A549 (cell line): ENCODE measurements around the gene DAB1.

Source experiments
- CTCF ChIP-seq: fragments of >200 bp; sonication (Bioruptor Twin); formaldehyde crosslinking; IDR thresholded peaks from 3 replicates; pipeline ENCODE4 v1.5.1; 2016
- EHF ChIP-seq: fragments of 250-450 bp; sonication (Bioruptor Pico); IDR thresholded peaks from 2 replicates; pipeline ENCODE4 v1.5.0; 2020; ENCODE audit warnings: mild to moderate bottlenecking
- ELK1 ChIP-seq: fragments of 150-350 bp; IDR thresholded peaks from 2 replicates; pipeline ENCODE4 v1.6.1; 2014; ENCODE audit warnings: low read depth, mild to moderate bottlenecking, low read length
- EP300 ChIP-seq, 2 experiments: fragments of >200 bp; sonication (Bioruptor Twin); formaldehyde crosslinking; IDR thresholded peaks; 2 replicates in 1 of 2; 3 replicates in 1 of 2; pipeline ENCODE4 v1.6.1; 2016 to 2017
- ESRRA ChIP-seq: fragments of 150-350 bp; IDR thresholded peaks from 2 replicates; pipeline ENCODE4 v1.6.1; 2014; ENCODE audit warnings: mild to moderate bottlenecking, low read length, borderline replicate concordance
- HDAC2 ChIP-seq: fragments of 200-600 bp; sonication (generic); IDR thresholded peaks from 2 replicates; pipeline ENCODE4 v1.6.1; 2016
- JUNB ChIP-seq: fragments of >200 bp; sonication (Bioruptor Twin); formaldehyde crosslinking; IDR thresholded peaks from 2 replicates; pipeline ENCODE4 v1.6.1; 2016
- PBX3 ChIP-seq: IDR thresholded peaks from 2 replicates; pipeline ENCODE4 v1.6.1; 2012
- POLR2A ChIP-seq: IDR thresholded peaks from 2 replicates; pipeline ENCODE4 v1.6.1; 2012; ENCODE audit warnings: mild to moderate bottlenecking, low read length
- POLR2AphosphoS2 ChIP-seq: conservative IDR thresholded peaks from 2 replicates; pipeline ENCODE4 v1.6.1; 2012; ENCODE audit warnings: low read length, improper control_type of control experiment, inconsistent platforms
- REST ChIP-seq: fragments of 200-600 bp; sonication (generic); IDR thresholded peaks from 2 replicates; pipeline ENCODE4 v1.6.1; 2016; ENCODE audit warnings: antibody characterized with exemption, mild to moderate bottlenecking, moderate library complexity
- RFX5 ChIP-seq: fragments of 450-650 bp; IDR thresholded peaks from 2 replicates; pipeline ENCODE4 v1.7.1; 2014; ENCODE audit warnings: antibody characterized with exemption, mild to moderate bottlenecking, moderate library complexity
- TP53 ChIP-seq: fragments of 250-450 bp; sonication (Bioruptor Pico); IDR thresholded peaks from 2 replicates; pipeline ENCODE4 v1.5.0; 2021; ENCODE audit warnings: mild to moderate bottlenecking, moderate library complexity

GRCh38 chr1:57337623-57338022, 86.2 kb downstream of the DAB1 start:
- no peak for TF ChIP-seq ESRRA
- no peak for TF ChIP-seq RFX5
- TF ChIP-seq CTCF: no peak
- no peak for TF ChIP-seq POLR2A
- no peak for TF ChIP-seq POLR2AphosphoS2
- TF ChIP-seq REST: no peak
- TF ChIP-seq TP53 (CRISPR knock-in tag): no peak
- no peak for TF ChIP-seq HDAC2
- TF ChIP-seq EP300 (IDR thresholded peaks at IDR 0.05): no peak
- no peak for TF ChIP-seq EHF
- no peak for TF ChIP-seq PBX3
- TF ChIP-seq ELK1: no peak
- no peak for TF ChIP-seq JUNB
